NB4 (cell line): ENCODE results near the gene SLCO2A1.

Source experiments
- DNase-seq: peaks from one replicate; pipeline ENCODE4 v3.0.0; 2010; ENCODE audit warnings: low read depth
- H3K4me3 ChIP-seq: one replicate; pipeline ENCODE4 v1.5.1; 2011; ENCODE audit warnings: mild to moderate bottlenecking, low read depth, low read length, moderate library complexity
- MYC ChIP-seq: IDR thresholded peaks from 2 replicates; pipeline ENCODE4 v1.6.1; 2011; ENCODE audit warnings: low read depth, low read length
- POLR2A ChIP-seq: IDR thresholded peaks from 2 replicates; pipeline ENCODE4 v1.6.1; 2011; ENCODE audit warnings: mild to moderate bottlenecking; ENCODE audit not compliant: insufficient read length; ENCODE audit errors: extremely low read depth
- TF ChIP-seq, protein P1 (sequence below): IDR thresholded peaks from 2 replicates; pipeline ENCODE4 v1.6.1; 2011; ENCODE audit warnings: low read depth, low read length
- TF ChIP-seq, protein P2 (sequence below): IDR thresholded peaks from one replicate; pipeline ENCODE4 v1.5.1; 2012; ENCODE audit warnings: low read depth, low read length

Gene SLCO2A1

DNA sequence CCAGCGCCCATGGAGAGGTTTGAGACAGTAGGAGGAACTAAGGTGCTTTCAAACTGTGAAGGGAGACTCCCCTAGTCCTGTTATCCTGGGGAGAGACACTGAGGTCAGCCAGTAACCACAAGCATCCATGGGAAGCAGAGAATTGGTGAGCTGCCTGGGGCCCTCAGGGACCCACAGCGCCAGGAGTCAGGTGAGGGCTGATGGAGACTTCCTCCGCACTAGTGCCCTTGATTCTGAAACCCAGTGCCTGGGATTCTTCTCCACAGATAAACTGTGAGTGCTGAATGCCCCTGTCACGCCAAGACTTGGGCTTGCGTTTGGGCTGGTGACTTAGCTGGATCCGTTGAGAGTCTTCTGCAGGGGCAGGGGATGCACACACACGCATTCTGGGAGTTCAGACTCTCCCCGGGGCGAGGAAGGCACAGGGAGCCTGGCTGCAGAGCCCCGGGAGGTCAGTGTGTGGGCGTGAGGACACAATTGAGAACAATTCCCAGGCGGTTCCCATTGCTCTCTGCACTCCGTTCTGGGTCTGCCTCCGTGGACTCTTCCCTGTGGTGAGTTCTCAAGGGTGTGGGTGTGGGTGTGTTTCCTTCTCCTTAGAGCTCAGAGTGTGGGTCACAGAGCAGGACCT lies 37.9 kb upstream of the SLCO2A1 start:
- H3K4me3 ChIP-seq: no peak overlapping the region
- no peak for DNase-seq
- TF ChIP-seq, protein P1, sequence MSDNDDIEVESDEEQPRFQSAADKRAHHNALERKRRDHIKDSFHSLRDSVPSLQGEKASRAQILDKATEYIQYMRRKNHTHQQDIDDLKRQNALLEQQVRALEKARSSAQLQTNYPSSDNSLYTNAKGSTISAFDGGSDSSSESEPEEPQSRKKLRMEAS: no peak

DNA sequence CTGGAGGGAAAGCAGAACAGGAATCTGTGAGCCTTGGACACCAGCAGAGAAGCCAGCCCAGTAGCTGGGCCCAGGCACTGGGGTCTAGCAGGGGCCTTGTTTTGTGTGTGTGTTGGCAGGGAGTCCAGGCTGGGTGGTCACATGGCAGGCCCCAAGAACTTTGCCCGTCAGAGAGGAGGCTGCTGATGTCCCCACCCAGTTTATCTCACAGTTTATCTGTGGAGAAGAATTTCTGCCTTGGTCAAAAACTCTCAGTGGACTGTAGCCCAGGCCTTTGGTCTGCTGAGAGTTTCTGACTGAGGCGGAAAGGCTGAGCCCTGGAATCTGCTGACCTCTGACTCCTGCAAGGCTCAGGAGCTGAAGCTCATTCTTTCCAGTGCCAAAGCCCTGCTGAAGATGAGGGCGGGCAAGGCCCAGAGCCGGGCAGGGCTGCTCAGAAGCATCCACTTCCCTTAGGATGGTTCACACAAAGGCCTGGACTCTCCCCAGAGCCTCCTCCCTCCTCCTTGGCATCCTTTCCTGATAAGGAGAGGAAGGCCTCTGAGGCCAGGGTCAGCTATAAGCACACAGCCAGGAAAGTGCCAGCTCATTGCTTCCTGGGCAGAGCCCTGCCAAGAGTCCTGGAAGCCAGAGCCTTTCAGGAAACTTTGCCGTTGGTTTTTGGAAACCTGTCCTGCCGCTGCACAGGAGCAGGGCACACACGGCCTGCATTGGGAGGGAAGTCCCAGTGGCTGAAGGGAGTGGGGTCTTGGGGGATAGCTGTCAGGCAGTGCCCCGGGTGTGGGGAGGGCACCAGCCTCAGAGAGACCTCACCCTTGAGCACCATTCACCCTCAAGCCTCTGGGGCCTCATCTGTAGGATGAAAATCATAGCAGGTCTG lies 37.2 kb upstream of the SLCO2A1 start:
- TF ChIP-seq, protein P2, sequence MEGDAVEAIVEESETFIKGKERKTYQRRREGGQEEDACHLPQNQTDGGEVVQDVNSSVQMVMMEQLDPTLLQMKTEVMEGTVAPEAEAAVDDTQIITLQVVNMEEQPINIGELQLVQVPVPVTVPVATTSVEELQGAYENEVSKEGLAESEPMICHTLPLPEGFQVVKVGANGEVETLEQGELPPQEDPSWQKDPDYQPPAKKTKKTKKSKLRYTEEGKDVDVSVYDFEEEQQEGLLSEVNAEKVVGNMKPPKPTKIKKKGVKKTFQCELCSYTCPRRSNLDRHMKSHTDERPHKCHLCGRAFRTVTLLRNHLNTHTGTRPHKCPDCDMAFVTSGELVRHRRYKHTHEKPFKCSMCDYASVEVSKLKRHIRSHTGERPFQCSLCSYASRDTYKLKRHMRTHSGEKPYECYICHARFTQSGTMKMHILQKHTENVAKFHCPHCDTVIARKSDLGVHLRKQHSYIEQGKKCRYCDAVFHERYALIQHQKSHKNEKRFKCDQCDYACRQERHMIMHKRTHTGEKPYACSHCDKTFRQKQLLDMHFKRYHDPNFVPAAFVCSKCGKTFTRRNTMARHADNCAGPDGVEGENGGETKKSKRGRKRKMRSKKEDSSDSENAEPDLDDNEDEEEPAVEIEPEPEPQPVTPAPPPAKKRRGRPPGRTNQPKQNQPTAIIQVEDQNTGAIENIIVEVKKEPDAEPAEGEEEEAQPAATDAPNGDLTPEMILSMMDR: no peak
- TF ChIP-seq POLR2A (no peak), MYC (no peak)
- TF ChIP-seq, protein P1: no peak
- no peak overlapping the region for H3K4me3 ChIP-seq
- DNase-seq: no peak

DNA sequence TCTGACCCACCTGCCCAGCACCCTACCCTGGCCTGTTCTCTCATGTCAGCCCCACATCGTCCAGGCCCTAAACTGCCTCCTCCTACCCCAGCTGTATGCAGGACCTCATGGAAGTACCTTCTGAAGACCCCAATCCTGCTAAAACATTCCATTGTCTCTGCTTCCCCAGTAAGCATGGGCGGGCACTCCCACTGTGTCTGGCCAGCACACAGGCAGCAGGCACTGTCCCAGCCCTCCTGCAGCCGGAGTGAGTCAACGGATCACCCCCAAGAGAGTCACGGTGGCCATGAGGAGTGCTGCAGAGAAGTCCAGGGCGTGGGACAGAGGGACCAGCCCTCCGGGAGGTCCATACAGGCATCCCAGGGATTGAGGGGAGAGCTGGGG lies 36.4 kb upstream of the SLCO2A1 start:
- no peak for DNase-seq
- TF ChIP-seq MYC: no peak
- TF ChIP-seq POLR2A: no peak
- TF ChIP-seq, protein P1: no peak
- TF ChIP-seq, protein P2: no peak
- H3K4me3 ChIP-seq: no peak overlapping the region

DNA sequence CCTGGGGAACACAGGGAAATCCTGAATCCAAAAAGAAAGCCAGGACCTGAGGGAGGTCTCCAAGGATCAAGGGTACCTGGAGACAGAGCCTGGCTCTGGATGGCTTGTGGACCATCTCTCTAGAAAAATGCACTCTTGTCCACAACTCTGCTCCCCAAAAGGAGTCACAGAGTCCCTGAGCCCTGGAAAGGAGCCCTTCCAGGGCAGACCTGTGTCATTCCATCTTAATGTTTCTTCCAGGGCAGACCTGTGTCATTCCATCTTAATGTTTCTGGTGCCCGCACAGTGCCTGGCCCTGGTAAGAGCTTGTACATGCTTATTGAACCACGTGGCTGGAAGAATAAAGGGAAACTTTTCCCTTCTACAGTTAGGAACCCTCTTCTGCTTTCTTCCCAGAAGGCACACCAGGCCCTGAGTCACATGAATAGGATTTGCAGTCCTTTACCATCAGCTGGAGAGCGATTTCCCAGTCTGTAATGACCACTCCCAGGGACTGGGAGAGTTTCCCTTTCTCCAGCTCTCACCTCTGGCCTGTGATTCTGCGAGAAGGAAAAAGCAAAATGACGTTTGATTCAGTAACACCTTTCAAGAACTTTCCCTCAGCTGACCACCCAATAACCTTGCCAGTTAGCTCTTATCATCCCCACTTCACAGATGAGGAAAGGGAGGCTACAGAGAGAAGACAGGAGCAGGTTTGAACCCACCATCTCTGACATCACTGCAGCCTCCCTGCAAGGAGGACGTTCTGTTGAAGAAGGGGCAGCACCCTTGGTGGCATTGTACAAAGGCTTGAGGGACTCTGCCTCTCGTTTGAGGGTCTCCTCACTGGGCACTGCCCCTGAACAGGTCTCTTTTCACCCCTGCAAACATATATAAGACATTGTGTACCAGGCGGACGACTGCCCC lies 35.8 kb upstream of the SLCO2A1 start:
- TF ChIP-seq POLR2A: no peak
- TF ChIP-seq, protein P1: no peak
- TF ChIP-seq, protein P2: no peak
- no peak for TF ChIP-seq MYC
- H3K4me3 ChIP-seq: no peak overlapping the region
- DNase-seq: no peak

DNA sequence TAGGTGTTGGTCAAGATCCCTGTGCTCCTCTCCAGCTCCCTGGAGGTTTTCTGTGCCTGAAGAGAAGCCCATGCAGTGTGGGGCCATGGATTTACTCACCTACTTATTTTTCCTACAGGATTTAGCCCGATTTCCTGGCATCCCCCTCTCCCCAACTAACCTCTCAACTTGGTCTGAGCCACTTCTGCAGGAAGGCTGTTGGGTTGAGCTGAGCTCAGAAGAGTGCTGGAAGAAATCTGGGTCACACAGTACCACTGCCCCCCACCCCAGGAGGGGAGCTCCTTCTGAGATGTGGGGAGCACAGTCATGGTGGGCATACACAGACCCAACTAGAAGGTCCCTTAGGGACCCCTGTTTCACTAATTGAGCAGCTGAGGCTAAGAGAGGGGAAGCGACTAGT lies 34.4 kb upstream of the SLCO2A1 start:
- TF ChIP-seq, protein P1: no peak
- TF ChIP-seq MYC (no peak), POLR2A (no peak)
- TF ChIP-seq, protein P2: no peak
- no peak for DNase-seq
- no peak overlapping the region for H3K4me3 ChIP-seq
